Right hindlimb (tissue), 1 donor: ENCODE data around the gene ZNF287.
"Not testable (repeated sequence)": the region's sequence is repeated elsewhere in the genome, so short reads cannot be mapped to it uniquely, and the experiment has no call there.

Experiments used
- DNase-seq: peaks from one replicate; pipeline ENCODE4 v3.0.0-alpha.2; 2018

The ZNF287 gene

DNA sequence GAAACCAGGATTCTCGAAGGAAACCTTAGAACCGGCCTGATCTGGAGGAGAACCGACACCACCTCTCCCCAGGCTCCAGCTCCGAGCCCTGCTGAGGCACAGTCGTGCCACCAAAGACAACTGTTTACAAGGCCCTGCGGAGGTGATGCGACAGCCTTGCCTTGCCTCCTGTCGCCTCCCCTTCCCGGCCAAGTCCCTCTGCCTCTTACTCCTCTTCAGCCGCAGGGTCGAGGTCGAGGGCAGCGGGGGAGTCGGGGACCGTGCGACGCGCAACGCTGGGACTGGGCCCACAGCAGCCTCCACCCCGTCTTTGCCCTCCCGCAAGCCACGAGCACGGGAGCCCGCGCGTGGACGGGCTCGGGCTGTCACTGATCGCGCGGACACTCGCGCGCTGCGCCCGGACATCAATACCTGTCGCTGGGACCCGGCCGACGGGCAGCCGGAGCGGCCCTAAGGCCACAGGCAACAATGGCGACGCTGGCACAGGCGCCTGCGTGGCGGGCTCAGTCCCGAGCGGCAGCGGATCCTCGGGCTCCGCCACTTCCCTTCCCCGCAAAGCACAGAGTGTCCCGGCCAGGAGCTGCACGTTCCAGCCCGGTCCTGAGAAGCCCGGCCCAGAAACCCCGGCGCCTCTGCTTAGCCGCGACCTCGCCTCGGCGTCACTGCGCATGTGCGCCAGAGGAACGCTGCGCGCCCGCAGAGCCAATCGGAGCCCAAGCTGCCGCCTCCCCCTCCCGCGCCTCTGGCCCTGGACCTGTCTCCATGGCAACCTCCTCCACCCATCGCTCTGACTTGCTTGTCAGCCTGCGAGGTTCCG lies at the start of gene ZNF287:
Gene ZNF287, minus strand, starts transcription at position 664 of the 817 bp plus-strand sequence. CDS start 1,473 bp downstream, outside the sequence.
- DNase-seq, result peak; percentile 95

GRCh38 chr17:16617481-16618060 lies 48.6 kb upstream of the ZNF287 start:
- DNase-seq, result no peak

DNA sequence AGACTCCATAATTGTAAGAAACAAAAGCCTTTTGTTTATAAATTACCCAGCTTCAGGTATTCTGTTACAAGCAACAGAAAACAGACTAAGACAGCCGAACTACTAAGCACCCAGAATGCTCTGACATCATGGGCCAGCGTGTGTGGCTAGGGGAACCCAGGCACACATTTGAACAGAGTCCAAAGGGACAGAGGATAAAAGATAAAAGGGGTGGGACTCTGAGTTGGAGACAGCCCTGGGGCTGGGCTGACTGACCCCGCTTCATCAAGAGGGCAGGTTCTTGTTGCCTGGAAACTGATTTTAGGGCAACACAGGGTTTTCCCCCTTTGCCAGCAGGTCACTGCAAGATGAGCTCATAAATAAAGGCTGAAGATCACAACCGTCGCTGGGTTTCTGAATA lies 30.5 kb upstream of the ZNF287 start:
- no peak for DNase-seq

- DNase-seq, result no peak
Measured at GRCh38 chr17:16593356-16594102, 24.5 kb upstream of the ZNF287 start.

DNA sequence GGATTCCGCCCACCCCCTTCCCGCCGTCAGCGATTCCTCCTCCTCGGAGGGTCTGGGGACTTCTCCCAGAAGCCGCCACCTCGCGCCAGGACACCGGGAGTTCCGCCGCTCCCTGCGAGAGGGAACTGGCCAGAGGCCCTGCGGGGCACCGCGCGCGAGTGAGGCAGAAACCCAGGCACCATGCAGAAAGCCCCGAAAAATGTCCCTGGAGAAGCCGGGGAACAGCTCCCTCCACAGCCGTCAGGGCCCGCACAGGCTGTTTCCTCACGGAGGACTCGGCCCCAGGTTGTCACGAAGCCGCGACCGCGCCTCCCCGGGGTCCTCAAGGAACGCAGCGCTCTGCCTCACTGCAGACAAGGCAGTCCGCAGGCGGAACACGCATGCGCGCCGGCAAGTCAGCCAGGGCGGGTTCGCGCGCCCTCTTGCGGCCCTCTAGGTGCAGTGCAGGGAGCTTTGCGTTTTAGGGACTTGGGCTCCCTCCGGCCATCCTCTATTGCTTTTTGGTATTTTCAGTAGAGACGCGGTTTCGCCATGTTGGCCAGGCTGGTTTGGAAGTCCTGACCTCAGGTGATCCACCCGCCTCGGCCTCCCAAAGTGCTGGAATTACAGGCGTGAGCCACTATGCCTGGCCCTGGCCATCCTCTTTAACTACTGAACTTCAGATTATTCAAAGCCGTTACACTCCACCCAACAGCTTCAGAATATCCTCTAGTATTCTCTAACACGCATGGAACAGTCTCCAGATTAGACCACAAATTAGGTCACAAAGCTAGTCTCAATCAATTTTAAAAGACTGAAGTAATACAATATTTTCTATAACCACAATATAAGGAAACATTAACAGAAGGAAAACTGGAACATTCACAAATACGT lies 20.3 kb upstream of the ZNF287 start:
- DNase-seq, result peak; percentile 93

- no peak for DNase-seq
Measured at GRCh38 chr17:16585796-16586195, 16.8 kb upstream of the ZNF287 start.

- DNase-seq, result peak; percentile 95
Measured at GRCh38 chr17:16584273-16584995, 15.4 kb upstream of the ZNF287 start.

GRCh38 chr17:16583781-16584180 lies 14.8 kb upstream of the ZNF287 start:
- no peak for DNase-seq

DNA sequence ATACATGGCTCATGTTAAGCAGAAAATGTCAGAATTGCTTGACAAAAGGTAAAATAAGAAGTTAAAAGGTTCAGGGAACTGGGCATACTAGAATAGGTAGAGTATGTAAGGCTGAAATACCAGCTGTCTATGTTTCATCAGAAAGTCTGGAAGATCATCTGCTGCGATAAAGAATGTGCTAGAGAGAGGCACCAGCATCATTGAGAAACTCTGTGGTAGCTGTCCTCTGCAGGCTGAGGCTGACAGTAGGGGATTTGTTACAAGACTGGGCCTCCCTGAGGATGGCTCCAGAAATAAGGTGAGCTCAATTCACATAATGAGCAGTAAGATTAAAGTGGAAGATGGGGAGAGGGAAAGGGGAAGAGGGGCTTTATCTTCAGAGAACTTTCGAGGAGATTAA lies 4.5 kb upstream of the ZNF287 start:
- no peak for DNase-seq

DNA sequence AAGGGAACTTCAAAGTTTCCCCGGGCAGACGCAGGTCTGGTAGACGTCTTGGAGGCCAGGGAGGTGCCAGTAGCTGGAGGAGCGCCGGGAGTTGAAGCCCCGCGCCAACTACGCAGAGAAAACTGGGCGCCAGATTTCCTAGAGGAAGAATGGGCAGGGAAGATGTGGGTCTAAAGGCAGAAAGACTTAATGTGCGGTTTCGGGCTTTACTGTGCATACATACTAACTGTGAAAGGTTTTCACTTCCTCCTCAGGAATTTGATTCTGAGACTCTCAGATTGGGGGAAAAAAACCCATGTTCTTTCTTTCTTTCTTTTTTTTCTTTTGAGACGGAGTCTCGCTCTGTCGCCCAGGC lies 331 bp upstream of the ZNF287 start:
- no peak for DNase-seq

DNA sequence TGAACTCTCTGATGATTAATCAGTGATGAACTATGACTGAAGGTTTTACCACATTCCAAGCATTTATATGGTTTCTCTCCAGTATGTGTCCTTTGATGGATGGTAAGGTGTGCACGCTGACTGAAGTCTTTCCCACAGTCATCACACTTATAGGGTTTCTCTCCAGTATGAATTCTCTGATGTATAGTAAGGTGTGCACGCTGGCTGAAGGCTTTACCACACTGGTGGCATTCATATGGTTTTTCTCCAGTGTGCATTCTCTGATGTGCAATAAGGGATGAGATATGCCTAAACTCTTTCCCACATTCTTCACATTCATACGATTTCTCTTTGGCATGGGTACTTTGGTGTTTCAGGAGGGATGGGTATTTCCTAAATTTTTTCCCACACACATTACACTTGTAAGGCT lies 16.4 kb downstream of the ZNF287 start:
- DNase-seq, result no peak

GRCh38 chr17:16551878-16552636 lies 16.9 kb downstream of the ZNF287 start:
- no peak for DNase-seq

DNA sequence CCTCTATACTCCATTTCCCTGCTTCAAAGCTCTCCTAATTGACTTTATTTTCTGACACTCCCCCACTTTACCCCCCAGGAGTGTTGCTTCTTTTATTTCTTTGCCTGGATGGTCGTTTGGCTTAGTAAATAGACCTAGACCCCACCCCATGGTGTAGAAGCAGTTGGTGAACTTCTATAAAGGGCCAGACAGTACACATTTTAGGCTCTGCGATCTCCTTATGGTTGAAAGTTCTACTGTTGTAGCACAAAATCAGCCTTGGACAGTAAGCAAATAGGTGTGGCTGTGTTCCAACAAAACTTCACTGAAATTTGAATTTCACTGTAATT lies 31.9 kb downstream of the ZNF287 start:
- no peak for DNase-seq

GRCh38 chr17:16534236-16534635 lies 34.8 kb downstream of the ZNF287 start:
- no peak for DNase-seq

GRCh38 chr17:16529906-16530305 lies 39.1 kb downstream of the ZNF287 start:
- DNase-seq, result no peak

- DNase-seq, result no peak
Measured at GRCh38 chr17:16527298-16527697, 41.7 kb downstream of the ZNF287 start.

GRCh38 chr17:16525556-16525955 lies 43.4 kb downstream of the ZNF287 start:
- DNase-seq, result not testable (repeated sequence)

DNA sequence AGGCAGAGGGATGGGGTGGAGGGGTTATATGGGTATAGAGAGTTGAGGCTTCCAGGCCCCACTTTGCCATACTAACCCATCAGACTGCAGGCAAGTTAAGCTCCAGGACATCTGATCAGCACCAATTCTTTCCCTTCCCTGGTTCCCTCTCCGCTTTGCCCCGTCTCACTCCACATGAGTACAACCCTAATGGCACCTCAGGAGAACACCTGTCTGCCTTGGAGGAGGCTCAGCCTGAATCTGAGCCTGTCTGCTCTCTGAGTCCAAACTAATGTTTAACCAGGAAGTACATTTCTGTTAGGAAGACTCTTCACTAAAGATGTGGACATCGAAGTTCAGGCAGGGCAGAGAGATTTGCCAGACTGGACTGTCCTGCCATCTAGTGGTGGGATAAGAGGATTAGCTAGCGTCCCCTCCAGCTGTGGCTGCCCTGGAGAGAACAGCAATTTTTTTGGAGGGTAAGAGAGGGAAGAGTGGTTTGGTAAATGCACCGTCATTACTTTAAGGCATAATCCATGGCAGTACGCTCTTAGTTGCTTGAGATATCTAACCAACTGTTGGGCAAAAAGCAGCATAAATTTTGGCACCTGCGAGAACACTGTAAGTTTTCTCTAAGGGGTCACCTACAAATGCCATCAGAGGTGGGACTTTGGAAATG lies 47.8 kb downstream of the ZNF287 start:
- peak; percentile 90 for DNase-seq

- DNase-seq, result no peak
Measured at GRCh38 chr17:16519021-16519420, 50.0 kb downstream of the ZNF287 start.

DNA sequence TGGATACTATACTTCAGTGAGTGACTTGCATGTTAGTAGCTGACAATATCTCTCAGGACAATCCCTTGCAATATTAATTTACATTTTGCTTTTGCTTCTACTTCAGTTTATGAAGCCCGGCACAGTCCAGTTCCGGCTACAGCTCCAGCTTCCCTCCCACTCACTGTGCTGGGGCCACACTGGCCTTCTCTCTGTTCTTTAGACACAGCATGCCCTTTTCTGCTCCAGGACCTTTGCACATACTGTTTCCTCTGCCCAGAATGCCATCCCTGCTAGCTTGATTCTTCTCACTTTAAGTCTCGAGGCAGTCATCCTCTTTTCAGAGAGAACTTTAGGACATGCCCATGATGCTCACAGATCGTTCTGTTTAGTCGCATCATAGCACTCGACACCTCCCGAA lies 51.5 kb downstream of the ZNF287 start:
- DNase-seq, result no peak

- peak; percentile 73 for DNase-seq
Measured at GRCh38 chr17:16516594-16517051, 52.4 kb downstream of the ZNF287 start.
